Upper lobe of right lung (tissue), 1 donor: ENCODE measurements around the gene COG4. TPM values are rescaled to one million over a fixed set of nuclear protein-coding genes. Genes with fewer than 3 reads are reported as not detected.
"Not testable (repeated sequence)": the region's sequence is repeated elsewhere in the genome, so short reads cannot be mapped to it uniquely, and the experiment has no call there.

Experiments used
- ATAC-seq: fragments of 200-7000 bp; cut with Tn5 transposase; one replicate; pipeline ENCODE4 v1.9.1; 2020; ENCODE audit warnings: mild to moderate bottlenecking, moderate library complexity
- DNase-seq: peaks from one replicate; pipeline ENCODE4 v3.0.0-alpha.2; 2020
- H3K27ac ChIP-seq: fragments of 200-600 bp; one replicate; pipeline ENCODE4 v1.8.0; 2022
- H3K27me3 ChIP-seq: fragments of 200-600 bp; one replicate; pipeline ENCODE4 v1.8.0; 2022; ENCODE audit warnings: mild to moderate bottlenecking
- H3K36me3 ChIP-seq: fragments of 200-600 bp; one replicate; pipeline ENCODE4 v1.8.0; 2022
- H3K4me1 ChIP-seq: fragments of 200-600 bp; one replicate; pipeline ENCODE4 v1.8.0; 2022
- H3K4me3 ChIP-seq: fragments of 200-600 bp; one replicate; pipeline ENCODE4 v1.8.0; 2022; ENCODE audit warnings: mild to moderate bottlenecking
- H3K9me3 ChIP-seq: fragments of 200-600 bp; one replicate; pipeline ENCODE4 v1.8.0; 2022
- CTCF ChIP-seq: fragments of 200-600 bp; IDR thresholded peaks from one replicate; pipeline ENCODE4 v1.8.0; 2022; ENCODE audit warnings: antibody characterized with exemption
- intact Hi-C: fragments of 100-400 bp; cut with DNase I; formaldehyde crosslinking; loops from one replicate; pipeline ENCODE4 v1.11.0; 2022
- total RNA-seq: library from RNA; stranded (reverse); fragmentation: NEBNext Ultra II Directional; extraction: Animal tissue kit (Norgen Biotek cat#: 25700); gene quantifications from one replicate; pipeline ENCODE4 v1.2.1, GENCODE V29; 2021
- donor health status: DM: no; HTN: yes; CAD: no; lungs with severe emphysema.

The COG4 gene
- total RNA-seq, 1 donor from 2014 or later, result 63.0 TPM

GRCh38 chr16:70540994-70541393 is 17.6 kb upstream of the COG4 start:
- Histone ChIP-seq H3K36me3 (peaks cover 100% of the 10 kb centered on the region), H3K27ac (no peak overlapping the region), H3K27me3 (no peaks in the 10 kb centered on the region), H3K4me3 (no peak overlapping the region), H3K9me3 (no peaks in the 10 kb centered on the region), H3K4me1 (no peaks in the 10 kb centered on the region)
- ATAC-seq, result no peak
- no peak for TF ChIP-seq CTCF
- intact Hi-C loops, result no loop called here
- DNase-seq, result no peak

- no peaks in the 10 kb centered on the region for H3K9me3 ChIP-seq
- no peak overlapping the region for H3K27ac ChIP-seq
- DNase-seq (no peak), ATAC-seq (no peak)
- H3K4me3 ChIP-seq, result no peak overlapping the region
- no peaks in the 10 kb centered on the region for H3K27me3 ChIP-seq
- TF ChIP-seq CTCF, result no peak
- intact Hi-C loops, result loop anchor here (10.0 kb wide), 1 partner anchor 120 kb away; no protein-coding TSS in a partner anchor
- peaks cover 100% of the 10 kb centered on the region for H3K36me3 ChIP-seq
- H3K4me1 ChIP-seq, result no peaks in the 10 kb centered on the region
Measured at GRCh38 chr16:70534971-70535370, 11.6 kb upstream of the COG4 start.

GRCh38 chr16:70529954-70530353 is 6.6 kb upstream of the COG4 start:
- H3K27me3 ChIP-seq, H3K27ac ChIP-seq, H3K9me3 ChIP-seq, ATAC-seq, H3K4me3 ChIP-seq, DNase-seq: not testable (repeated sequence)
- intact Hi-C loops, result loop anchor here (10.0 kb wide), 1 partner anchor 125 kb away; no protein-coding TSS in a partner anchor
- Histone ChIP-seq H3K36me3 (peaks cover 91% of the 10 kb centered on the region), H3K4me1 (peaks cover 35% of the 10 kb centered on the region)

GRCh38 chr16:70529051-70529777 is 5.9 kb upstream of the COG4 start:
- Histone ChIP-seq H3K4me1 (peaks cover 40% of the 10 kb centered on the region), H3K36me3 (peaks cover 84% of the 10 kb centered on the region), H3K4me3 (no peak overlapping the region), H3K27me3 (no peaks in the 10 kb centered on the region), H3K27ac (no peak overlapping the region), H3K9me3 (no peaks in the 10 kb centered on the region)
- peak; percentile 53 for TF ChIP-seq CTCF
- ATAC-seq (no peak), DNase-seq (no peak)
- intact Hi-C loops, result no loop called here

- ATAC-seq, result no peak
- no peak for TF ChIP-seq CTCF
- H3K27me3 ChIP-seq, result no peaks in the 10 kb centered on the region
- H3K4me3 ChIP-seq, result no peak overlapping the region
- H3K27ac ChIP-seq, result no peak overlapping the region
- H3K36me3 ChIP-seq, result peaks cover 66% of the 10 kb centered on the region
- H3K9me3 ChIP-seq, result no peaks in the 10 kb centered on the region
- H3K4me1 ChIP-seq, result peaks cover 45% of the 10 kb centered on the region
- no peak for DNase-seq
- intact Hi-C loops, result no loop called here
Measured at GRCh38 chr16:70527315-70527996, 4.1 kb upstream of the COG4 start.

- Histone ChIP-seq H3K4me3 (no peak overlapping the region), H3K36me3 (peaks cover 55% of the 10 kb centered on the region), H3K4me1 (peaks cover 49% of the 10 kb centered on the region), H3K9me3 (no peaks in the 10 kb centered on the region), H3K27ac (no peak overlapping the region), H3K27me3 (no peaks in the 10 kb centered on the region)
- intact Hi-C loops, result no loop called here
- ATAC-seq, result no peak
- DNase-seq, result no peak
- TF ChIP-seq CTCF, result no peak
Measured at GRCh38 chr16:70526403-70526802, 3.0 kb upstream of the COG4 start.

- ATAC-seq, result peak; percentile 2
- Histone ChIP-seq H3K36me3 (peaks cover 40% of the 10 kb centered on the region), H3K27ac (peak overlapping the region; percentile 91), H3K4me3 (peak overlapping the region; percentile 73), H3K4me1 (peaks cover 48% of the 10 kb centered on the region)
- H3K27me3 ChIP-seq, intact Hi-C loops, H3K9me3 ChIP-seq, DNase-seq: not testable (repeated sequence)
Measured at GRCh38 chr16:70524399-70524825, 1.1 kb upstream of the COG4 start.
